ENCODE measurements around the gene ZNF92.
"Not testable (repeated sequence)": the region's sequence is repeated elsewhere in the genome, so short reads cannot be mapped to it uniquely, and the experiment has no call there.

The ZNF92 gene

GRCh38 chr7:65429642-65430343 is 56.1 kb downstream of the ZNF92 start:
- no peak for DNase-seq (ENCODE audit: low spot score)

DNA sequence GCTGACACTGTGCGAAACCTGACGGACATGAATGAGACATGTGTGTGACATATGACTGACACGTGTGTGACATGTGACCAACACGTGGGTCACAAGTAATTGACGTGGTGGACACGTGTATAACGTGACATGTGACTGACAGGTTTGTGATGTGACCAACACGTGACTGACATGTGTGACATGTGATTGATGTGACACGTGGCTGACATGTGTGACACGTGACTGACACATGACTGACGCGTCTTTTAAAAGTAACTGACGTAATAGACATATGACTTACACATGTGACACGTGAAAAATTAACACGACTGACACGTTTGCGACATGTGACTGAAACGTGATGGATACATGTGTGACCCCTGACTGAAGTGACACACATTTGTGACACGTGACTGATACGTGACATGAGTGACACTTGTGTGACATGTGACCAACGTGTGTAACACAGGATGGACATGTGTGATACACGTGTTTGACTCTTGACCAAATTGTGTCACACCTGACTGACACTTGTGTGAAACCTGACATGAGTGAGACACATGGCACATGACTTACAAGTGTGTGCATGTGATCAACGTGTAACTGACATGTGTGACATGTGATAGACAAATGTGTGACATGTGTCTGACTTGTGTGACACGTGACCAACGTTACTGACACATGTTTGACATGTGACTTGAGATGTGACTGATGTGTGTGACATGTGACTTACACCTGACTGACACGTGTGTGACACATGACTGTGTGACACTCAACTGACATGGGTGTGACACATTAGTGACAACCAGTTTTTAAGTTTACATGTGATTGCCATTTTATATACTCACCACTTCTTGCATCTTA is 56.9 kb downstream of the ZNF92 start:
- DNase-seq (ENCODE audit: low spot score) = no peak

DNA sequence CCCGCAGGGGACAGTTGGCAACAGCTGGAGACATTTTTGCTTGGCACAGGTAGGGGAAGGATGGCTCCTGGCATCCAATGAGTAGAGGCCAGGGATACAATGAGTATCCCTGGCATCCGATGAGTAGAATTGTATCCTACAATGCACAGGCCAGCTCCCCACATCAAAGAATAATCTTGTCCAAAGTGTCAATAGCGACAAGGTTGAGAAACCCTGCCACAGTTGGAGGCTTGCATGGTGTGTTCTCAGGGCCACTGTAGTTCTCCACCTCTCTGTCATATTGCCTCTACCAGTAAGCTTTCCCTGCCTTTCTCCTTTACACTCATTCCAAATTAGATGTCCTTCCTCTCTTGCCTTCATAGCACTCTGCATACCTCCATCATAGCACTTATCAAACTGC is 60.7 kb downstream of the ZNF92 start:
- no peak for DNase-seq (ENCODE audit: low spot score)

GRCh38 chr7:65436163-65436562 is 62.5 kb downstream of the ZNF92 start:
- DNase-seq (ENCODE audit: low spot score) = no peak

GRCh38 chr7:65438598-65438997 is 64.9 kb downstream of the ZNF92 start:
- no peak for DNase-seq (ENCODE audit: low spot score)

DNA sequence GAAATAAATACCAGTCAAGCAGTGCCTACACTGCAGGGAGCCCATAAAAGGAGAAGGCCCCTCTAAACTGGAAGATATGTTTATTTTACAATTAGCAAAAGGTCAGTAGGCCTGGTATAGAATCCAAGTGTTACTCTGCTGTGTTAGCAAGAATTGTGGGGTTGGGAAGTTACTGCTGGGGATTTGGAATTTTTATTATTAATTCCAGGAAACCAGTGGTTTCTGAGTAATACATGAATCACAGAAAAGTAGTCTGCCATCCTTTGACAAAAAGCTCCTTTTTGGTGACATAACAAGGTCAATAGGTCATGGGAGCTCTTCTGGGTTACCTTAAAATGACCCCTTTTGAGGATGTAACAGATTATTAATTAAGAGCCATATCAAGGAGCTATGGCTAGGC is 67.4 kb downstream of the ZNF92 start:
- DNase-seq (ENCODE audit: low spot score) = no peak

- DNase-seq (ENCODE audit: low spot score) = no peak
These were observed 70.7 kb downstream of the ZNF92 start for GRCh38 chr7:65444205-65444842.

GRCh38 chr7:65444899-65445823 is 71.5 kb downstream of the ZNF92 start:
- no peak for DNase-seq (ENCODE audit: low spot score)

- DNase-seq (ENCODE audit: low spot score) = not testable (repeated sequence)
These were observed 73.4 kb downstream of the ZNF92 start for GRCh38 chr7:65447041-65447440.

GRCh38 chr7:65448816-65449504 is 75.3 kb downstream of the ZNF92 start:
- no peak for DNase-seq (ENCODE audit: low spot score)

DNA sequence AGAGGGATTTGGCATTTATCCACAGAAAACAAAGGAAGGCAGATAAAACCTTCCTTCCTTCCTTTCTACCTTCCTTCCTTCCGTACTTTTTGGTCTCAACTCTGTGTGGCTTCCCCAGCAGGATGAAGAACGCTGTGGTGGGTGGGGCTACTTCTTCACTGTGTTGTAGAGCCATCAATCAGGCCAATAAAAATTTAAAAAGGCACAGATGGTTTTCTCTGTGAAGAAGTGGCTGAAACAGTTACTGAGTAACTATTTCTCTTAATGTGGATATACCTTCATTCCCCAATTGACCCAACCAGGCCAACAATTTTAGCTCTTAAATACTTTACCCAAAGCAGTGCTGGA is 75.8 kb downstream of the ZNF92 start:
- no peak for DNase-seq (ENCODE audit: low spot score)
